ENCODE data around the gene ASB1. TPM values are rescaled to one million over a fixed set of nuclear protein-coding genes. Genes with fewer than 3 reads are reported as not detected.

ASB1 gene
- total and polyA plus RNA-seq, 2 of the 13 experiments (the other 11 are each of a cell fraction or from before 2014, with no cell fraction given) = 48.6 to 49.2 TPM

DNA sequence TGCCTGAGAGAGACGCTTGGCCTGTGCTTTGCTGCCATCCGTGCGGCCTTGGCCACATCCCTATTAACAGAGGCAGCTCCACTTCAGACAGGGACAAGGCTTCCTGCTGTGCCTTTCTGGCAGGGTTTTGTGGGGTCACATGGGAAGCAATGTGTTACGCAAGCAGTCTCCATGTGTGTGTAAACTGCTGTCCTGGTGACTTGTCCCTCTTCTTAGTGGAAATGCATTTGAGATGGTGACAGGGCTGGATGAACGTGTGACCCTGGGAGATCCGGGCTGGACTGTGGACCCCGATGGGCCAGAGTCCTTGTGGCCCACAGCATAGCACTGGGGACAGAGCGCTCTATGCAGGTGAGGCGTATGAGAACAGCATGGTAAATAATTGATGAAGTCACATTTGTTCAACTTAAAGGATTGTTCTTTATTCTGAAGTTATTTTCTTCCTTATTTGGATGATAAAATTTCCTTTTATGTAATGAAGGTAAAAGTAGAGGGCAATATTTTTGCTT lies 23.2 kb downstream of the ASB1 start (continued):
- TF ChIP-seq AHR (CRISPR knock-in tag; IDR thresholded peaks at IDR 0.05) = peak; percentile 70; the same call in 1 of the 2 replicates
- 0 out of 2 replicates have a peak, but pooled peaks have one; percentile 37 for TF ChIP-seq ZNF616 (CRISPR knock-in tag; IDR thresholded peaks at IDR 0.05; ENCODE audit: low read depth)
- TF ChIP-seq DR1 (CRISPR knock-in tag; IDR thresholded peaks at IDR 0.05) = no peak
- TF ChIP-seq SCMH1 (CRISPR knock-in tag; IDR thresholded peaks at IDR 0.05; ENCODE audit: borderline replicate concordance) = no peak
- no peak for TF ChIP-seq ZNF768 (CRISPR knock-in tag; IDR thresholded peaks at IDR 0.05)
- peak; percentile 25; the same call in 1 of the 2 replicates for TF ChIP-seq KLF11 (CRISPR knock-in tag; IDR thresholded peaks at IDR 0.05)
- TF ChIP-seq HOMEZ (CRISPR knock-in tag; IDR thresholded peaks at IDR 0.05; ENCODE audit: low read depth) = peak; percentile 98
- TF ChIP-seq HNRNPUL1 (IDR thresholded peaks at IDR 0.05; ENCODE audit: low read depth, low read length) = no peak
- TF ChIP-seq ZNF703 (CRISPR knock-in tag; IDR thresholded peaks at IDR 0.05; ENCODE audit: borderline replicate concordance) = no peak
- TF ChIP-seq AKNA (CRISPR knock-in tag; IDR thresholded peaks at IDR 0.05; ENCODE audit: borderline replicate concordance) = no peak
- TF ChIP-seq ETV5 (CRISPR knock-in tag; IDR thresholded peaks at IDR 0.05; ENCODE audit: borderline replicate concordance) = peak; percentile 93
- peak; percentile 98 for TF ChIP-seq ZNF430 (CRISPR knock-in tag; IDR thresholded peaks at IDR 0.05)
- TF ChIP-seq IRX3 (CRISPR knock-in tag; IDR thresholded peaks at IDR 0.05; ENCODE audit: borderline replicate concordance, low read depth) = peak; percentile 40; the same call in 1 of the 2 replicates
- TF ChIP-seq ZNF432 (CRISPR knock-in tag; IDR thresholded peaks at IDR 0.05; ENCODE audit: borderline replicate concordance) = no peak
- TF ChIP-seq, protein P1, sequence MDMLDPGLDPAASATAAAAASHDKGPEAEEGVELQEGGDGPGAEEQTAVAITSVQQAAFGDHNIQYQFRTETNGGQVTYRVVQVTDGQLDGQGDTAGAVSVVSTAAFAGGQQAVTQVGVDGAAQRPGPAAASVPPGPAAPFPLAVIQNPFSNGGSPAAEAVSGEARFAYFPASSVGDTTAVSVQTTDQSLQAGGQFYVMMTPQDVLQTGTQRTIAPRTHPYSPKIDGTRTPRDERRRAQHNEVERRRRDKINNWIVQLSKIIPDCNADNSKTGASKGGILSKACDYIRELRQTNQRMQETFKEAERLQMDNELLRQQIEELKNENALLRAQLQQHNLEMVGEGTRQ (IDR thresholded peaks at IDR 0.05; ENCODE audit: low read depth, low read length) = peak; percentile 90
- TF ChIP-seq, protein P1 (CRISPR knock-in tag; IDR thresholded peaks at IDR 0.05; ENCODE audit: borderline replicate concordance) = peak; percentile 92
- TF ChIP-seq TCF12 (IDR thresholded peaks at IDR 0.05) = no peak
- no peak; the same call in 1 of the 2 replicates for TF ChIP-seq TCF12 (CRISPR knock-in tag; IDR thresholded peaks at IDR 0.05)
- no peak for TF ChIP-seq ELK4 (CRISPR knock-in tag; IDR thresholded peaks at IDR 0.05; ENCODE audit: borderline replicate concordance)

All from HepG2 (cell line).